B cell (primary cell): Measurements from ENCODE around the gene IRF9.

Experiments used
- EZH2 ChIP-seq: IDR thresholded peaks from 2 replicates; pipeline ENCODE4 v1.6.1; 2012; ENCODE audit warnings: borderline replicate concordance, low read depth, mild to moderate bottlenecking, moderate library complexity, low read length; ENCODE audit not compliant: insufficient read depth, poor library complexity, severe bottlenecking
- TF ChIP-seq, protein P1 (sequence below): fragments of 200-600 bp; IDR thresholded peaks from one replicate; pipeline ENCODE4 v1.8.0; 2022; ENCODE audit warnings: antibody characterized with exemption, mild to moderate bottlenecking

DNA sequence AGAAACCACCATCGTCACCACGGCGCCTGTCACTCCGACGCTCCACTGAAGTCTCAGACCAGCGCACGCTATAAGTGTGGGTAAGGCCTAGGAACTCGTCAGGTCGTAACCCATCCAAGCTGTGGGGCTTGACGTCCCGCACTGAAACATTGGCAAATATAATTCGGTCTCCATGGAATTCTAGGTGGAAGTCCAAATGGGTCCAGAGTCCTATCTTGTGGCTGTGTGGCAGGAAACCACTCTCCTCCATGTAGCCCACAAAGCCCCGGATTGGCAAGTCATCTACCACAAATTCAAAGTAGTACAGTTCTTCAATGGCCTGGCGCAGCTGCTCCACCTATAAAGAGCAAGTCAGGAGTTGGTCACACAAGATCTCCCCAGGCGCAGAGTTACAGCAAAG, 31.9 kb downstream of the IRF9 start:
- TF ChIP-seq, protein P1, sequence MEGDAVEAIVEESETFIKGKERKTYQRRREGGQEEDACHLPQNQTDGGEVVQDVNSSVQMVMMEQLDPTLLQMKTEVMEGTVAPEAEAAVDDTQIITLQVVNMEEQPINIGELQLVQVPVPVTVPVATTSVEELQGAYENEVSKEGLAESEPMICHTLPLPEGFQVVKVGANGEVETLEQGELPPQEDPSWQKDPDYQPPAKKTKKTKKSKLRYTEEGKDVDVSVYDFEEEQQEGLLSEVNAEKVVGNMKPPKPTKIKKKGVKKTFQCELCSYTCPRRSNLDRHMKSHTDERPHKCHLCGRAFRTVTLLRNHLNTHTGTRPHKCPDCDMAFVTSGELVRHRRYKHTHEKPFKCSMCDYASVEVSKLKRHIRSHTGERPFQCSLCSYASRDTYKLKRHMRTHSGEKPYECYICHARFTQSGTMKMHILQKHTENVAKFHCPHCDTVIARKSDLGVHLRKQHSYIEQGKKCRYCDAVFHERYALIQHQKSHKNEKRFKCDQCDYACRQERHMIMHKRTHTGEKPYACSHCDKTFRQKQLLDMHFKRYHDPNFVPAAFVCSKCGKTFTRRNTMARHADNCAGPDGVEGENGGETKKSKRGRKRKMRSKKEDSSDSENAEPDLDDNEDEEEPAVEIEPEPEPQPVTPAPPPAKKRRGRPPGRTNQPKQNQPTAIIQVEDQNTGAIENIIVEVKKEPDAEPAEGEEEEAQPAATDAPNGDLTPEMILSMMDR: no peak
- TF ChIP-seq EZH2: no peak
